HG03066 (cell line): ENCODE data around the gene CBX1.
A peak's percentile ranks its signal among the peaks of the same experiment; 100 is the strongest.

ENCODE experiments used
- ATAC-seq: cut with Tn5 transposase; IDR thresholded peaks from one replicate; pipeline ENCODE4 v1.9.1; 2021; ENCODE audit warnings: low read depth; ENCODE audit not compliant: unreplicated experiment

The CBX1 gene

GRCh38 chr17:48101012-48101720 lies at the start of gene CBX1:
Gene CBX1, minus strand, starts transcription at chr17:48101478. Its CDS starts 24,474 bp downstream, at chr17:48077004.
- peak; percentile 81 for ATAC-seq

GRCh38 chr17:48150597-48151001 lies 49.3 kb upstream of the CBX1 start:
- no peak for ATAC-seq

- ATAC-seq: no peak
These were observed 48.6 kb upstream of the CBX1 start for GRCh38 chr17:48149787-48150463.

GRCh38 chr17:48148854-48149786 lies 47.8 kb upstream of the CBX1 start:
- no peak for ATAC-seq

- no peak for ATAC-seq
These were observed 46.9 kb upstream of the CBX1 start for GRCh38 chr17:48148029-48148770.

GRCh38 chr17:48144976-48145798 lies 43.9 kb upstream of the CBX1 start:
- ATAC-seq: no peak

- ATAC-seq: no peak
These were observed 43.0 kb upstream of the CBX1 start for GRCh38 chr17:48144231-48144630.

GRCh38 chr17:48143629-48144028 lies 42.4 kb upstream of the CBX1 start:
- ATAC-seq: no peak

GRCh38 chr17:48139944-48140343 lies 38.7 kb upstream of the CBX1 start:
- no peak for ATAC-seq

- no peak for ATAC-seq
These were observed 36.4 kb upstream of the CBX1 start for GRCh38 chr17:48137656-48138055.

- ATAC-seq: no peak
These were observed 33.7 kb upstream of the CBX1 start for GRCh38 chr17:48134912-48135480.

GRCh38 chr17:48132385-48132784 lies 31.1 kb upstream of the CBX1 start:
- ATAC-seq: no peak

- no peak for ATAC-seq
These were observed 30.0 kb upstream of the CBX1 start for GRCh38 chr17:48131216-48131824.

- ATAC-seq: no peak
These were observed 28.7 kb upstream of the CBX1 start for GRCh38 chr17:48129981-48130380.

- no peak for ATAC-seq
These were observed 27.1 kb upstream of the CBX1 start for GRCh38 chr17:48128400-48128799.

- no peak for ATAC-seq
These were observed 26.2 kb upstream of the CBX1 start for GRCh38 chr17:48127371-48128051.

GRCh38 chr17:48126532-48126850 lies 25.2 kb upstream of the CBX1 start:
- no peak for ATAC-seq

- no peak for ATAC-seq
These were observed 24.7 kb upstream of the CBX1 start for GRCh38 chr17:48125829-48126531.
